ENCODE results near the gene MXRA7.

Gene MXRA7

DNA sequence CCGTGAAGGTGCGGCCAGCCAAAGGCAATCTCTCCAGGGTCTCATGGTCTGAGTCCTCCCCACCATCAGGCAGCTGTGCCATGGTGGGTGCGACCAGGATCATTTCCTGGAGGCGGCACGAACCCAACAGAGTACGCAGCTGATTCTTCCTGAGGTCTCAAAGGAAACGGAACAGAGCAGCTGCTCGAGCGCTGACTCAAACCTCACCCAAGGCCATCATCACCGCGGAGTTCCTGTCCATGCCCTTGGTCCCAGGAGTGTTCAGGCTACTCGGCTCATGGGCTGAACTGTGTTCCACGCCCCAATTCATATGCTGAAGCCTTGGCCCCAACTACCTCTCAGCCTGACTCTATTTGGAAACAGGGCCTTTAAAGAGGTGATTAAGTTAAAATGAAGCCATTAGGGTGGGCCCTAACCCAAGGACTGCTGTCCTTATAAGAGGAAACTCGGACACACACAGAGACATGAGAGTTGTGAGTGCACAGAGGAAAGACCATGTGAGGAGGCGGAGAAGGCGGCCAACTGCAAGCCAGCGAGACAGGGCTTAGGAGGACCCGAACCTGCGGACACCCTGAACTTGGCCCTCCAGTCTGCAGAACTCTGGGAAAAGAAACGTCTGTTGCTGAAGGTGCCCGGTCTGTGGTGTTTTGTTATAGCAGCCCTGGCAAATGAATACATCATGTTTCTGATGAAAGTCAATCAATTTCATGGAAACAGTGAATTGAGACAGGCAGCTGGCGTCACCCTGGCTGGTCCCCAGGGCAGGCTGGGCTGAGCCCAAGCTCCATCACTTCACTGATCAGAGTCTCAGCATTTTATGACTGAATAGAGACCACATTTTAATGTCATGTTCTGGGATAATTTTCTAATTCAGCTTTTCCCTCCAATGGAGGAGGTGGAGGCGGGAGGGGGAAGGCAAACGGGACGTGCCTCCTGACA, 13.7 kb downstream of the MXRA7 start:
- no peak for DNase-seq (ENCODE audit: low read depth in 2 of 2)

DNA sequence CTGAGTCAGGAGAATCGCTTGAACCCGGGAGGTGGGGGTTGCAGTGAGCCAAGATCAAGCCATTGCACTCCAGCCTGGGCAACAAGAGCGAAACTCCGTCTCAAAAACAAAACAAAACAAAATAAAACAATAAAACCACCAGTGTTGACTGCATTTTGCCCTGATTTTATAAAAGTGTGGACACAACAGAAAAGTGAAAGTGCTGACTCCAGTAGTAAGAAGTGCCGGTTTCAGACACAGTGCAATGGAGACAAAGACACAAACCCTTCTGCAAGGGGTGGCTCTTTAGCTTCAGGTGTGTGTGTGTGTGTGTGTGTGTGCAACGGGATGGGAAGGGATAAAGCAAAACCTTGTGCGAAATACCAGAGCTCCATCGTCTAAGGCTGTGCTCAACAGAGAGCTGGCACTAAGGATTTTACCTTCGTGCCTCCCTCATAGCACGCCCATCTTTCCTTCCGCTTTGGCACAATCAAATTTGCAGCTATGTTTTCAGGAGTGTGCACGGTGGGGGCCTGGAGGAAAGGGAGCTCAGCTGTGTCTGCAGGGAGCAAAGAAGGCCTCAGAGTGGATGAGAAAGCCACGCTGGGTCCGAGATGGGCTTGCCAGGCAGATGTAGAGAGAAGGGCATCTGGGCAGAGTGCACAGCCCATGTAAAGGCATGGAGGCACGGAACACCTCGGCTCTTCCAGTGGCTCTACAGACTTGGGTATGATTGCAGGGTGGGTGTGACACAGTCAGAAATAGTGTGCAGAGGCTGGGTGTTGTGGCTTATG, 15.5 kb downstream of the MXRA7 start:
- no peak for DNase-seq (ENCODE audit: low read depth in 2 of 2)

DNA sequence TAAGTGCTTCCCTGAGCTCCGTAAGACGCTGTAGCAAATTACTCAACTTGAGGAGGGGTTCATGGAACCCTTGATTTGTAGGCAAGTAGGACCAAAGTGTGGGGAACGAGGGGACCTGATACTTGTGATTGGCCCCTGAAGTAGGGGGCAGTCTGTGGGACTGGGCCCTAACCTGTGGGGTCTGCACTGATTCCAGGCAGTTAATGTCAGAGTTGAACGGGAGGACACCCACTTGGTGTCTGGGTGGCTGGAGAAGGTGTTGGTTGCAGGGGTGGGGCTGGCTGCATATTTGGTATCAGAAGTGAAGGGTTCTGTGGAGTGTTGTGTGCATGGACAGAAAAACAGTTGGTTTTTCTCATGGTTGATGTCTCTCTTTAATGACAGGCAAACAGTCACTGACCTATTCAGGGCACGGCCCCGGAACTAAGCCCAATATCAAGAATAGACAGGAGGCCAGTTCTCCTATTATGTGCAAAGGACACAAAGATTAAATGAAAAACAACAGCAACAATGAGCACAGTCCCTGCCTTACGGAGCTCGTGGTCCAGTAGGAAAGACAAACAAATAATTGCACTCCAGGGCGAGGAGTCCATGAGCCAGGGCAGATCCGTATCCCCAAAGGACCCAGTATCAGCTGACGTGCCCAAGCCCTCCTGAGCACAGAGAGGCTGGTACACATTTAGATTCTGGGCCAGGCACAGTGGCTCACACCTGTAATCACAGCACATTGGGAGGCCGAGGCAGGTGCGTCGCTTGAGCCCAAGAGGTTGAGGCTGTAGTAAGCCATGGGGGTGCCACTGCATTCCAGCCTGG, 19.2 kb downstream of the MXRA7 start:
- DNase-seq (ENCODE audit: low read depth in 2 of 2) = no peak

DNA sequence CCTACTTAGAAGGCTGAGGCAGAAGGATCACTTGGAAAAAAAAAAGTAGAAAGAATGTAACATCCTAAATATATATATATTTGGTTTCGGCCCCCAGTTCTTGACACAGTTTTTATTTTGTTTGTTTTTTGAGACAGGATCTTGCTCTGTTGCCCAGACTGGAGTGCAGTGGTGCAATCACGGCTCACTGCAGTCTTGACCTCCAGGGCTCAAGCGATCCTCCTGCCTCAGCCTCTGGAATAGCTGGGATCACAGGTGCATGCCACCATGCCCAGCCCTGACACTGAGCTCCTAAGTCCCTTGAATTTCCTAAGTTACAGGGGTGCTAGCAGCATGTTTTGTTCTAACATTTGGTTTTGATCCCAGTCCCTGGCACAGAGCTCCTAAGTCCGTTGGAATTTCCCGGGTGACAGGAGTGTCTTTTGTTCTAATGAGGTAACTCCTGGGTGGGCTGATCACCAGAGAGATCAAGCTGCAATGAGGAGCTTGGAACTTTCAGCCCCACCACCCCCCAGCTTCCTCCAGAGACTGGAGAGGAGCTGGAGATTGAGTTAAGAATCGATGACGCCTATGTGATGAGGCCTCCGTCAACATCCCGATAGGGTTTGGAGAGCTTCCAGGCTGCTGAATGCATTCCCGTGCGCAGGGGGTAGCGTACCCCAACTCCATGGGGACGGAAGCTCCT, 20.0 kb downstream of the MXRA7 start:
- no peak for DNase-seq (ENCODE audit: low read depth in 2 of 2)

DNA sequence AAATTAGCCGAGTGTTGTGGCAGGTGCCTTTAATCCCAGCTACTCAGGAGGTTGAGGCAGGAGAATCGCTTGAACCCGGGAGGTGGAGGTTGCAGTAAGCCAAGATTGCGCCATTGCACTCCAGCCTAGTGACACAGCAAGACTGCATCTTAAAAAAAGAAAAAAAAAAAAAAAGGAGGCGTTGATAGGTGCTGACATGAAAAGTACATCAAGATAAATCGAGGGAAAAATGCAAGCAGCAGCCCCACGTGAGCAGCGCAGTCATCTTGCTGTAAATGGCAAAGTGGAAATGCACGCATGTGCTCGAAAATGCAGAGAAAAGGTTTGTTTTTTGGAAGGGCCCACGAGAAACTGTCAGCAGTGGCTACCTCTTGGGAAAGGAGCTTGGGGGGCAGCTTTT, 20.9 kb downstream of the MXRA7 start:
- no peak for DNase-seq (ENCODE audit: low read depth in 2 of 2)

DNA sequence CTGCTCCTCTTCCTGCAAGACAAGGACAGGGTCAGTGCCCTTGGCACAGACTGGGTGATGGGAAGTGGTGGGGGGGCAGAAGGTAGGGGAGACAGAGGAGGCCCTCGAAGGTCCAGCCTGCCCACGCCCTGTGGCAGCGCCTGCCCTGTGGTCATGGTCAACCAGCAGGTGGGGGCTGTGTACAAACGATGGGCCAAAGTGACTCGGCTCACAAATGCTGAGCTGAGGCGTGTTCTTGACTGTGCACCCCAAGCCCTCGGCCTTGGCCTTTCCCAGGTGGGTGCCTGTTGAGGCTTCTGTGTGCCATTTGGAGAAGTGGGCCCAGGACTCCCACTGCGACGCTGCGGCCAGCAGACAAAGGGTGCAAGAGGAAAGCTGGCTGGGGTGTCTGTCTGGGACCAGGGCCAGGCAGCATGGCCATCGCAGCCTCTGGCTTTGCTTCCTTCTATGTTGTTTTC, 22.6 kb downstream of the MXRA7 start:
- DNase-seq (ENCODE audit: low read depth in 2 of 2) = no peak

DNA sequence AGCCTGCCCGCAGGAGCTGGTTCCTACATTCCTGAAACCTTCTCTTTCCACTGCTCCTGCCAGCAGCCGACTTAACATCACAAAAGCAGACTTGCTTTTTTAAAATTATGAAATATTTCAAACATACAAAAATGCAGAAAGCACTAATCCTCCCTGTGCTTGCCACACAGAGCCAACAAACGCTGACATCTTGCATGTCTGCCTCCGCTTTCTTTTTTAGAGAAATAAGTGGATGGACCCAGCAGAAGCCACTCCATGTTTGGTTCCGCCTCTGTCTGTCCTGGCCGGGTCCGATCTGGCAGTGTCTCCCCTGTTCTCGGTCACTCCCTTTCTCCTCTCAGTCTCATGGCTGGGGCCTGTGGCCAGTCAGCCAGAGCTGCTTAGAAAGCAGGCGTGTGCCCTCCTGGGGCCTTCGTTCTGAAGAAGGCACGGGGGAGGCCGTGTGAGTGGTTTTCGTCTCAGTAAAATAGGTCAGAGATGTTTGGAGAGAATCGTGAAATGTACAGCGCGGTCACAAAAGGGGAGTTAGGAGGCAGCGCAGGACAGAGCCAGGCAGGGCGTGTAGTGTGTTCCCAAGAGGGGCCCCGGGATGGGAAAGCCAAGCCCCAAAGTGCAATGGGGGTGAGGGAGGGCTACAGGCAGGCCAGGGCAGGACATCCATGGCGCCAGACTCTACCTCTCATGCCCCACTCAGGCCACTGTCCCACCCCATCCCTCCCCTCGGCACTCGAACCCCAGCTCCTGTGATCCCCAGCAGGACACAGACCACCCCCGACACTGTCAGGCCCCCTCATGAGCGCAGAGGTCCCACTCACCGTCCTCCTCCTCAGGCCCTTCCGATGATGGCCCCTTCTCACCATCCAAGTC, 23.2 kb downstream of the MXRA7 start:
- DNase-seq (ENCODE audit: low read depth in 2 of 2) = no peak

DNA sequence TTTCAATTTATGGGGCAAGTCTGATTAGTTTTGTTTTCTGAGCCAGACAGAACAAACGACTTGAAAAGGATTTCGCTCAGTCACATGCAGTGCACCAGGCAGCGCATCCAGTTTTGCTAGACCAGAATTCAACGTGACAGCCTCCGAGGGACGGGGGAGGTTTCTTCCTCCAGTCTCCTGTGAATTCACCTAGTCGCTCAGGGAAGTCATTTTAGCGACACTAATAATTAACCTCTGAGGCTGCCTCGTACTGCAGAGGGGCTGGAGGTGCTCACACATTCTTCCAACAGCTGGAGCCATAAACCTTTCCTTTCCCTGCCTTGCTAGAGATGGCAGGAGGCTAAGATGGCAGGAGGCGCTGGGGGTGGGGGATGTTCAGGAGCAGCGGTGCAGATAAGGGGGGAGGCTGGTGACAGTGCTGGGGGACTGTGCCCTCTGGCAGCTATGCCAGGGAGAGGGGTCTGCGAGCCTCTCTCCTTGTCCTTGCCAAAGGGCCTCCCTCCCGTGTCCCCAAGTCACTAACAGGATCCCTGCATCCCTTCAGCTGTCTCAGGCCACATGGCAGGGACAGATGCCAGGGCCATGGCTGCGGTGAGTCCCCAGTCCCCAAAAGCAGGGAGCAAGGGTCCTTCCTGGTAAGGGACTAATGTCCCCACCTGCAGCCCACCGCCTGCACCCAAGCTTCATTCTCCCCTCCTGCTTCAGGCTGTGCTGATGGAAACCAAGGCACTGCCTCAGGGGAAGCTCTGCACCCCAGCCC, 24.0 kb downstream of the MXRA7 start:
- no peak for DNase-seq (ENCODE audit: low read depth in 2 of 2)

DNA sequence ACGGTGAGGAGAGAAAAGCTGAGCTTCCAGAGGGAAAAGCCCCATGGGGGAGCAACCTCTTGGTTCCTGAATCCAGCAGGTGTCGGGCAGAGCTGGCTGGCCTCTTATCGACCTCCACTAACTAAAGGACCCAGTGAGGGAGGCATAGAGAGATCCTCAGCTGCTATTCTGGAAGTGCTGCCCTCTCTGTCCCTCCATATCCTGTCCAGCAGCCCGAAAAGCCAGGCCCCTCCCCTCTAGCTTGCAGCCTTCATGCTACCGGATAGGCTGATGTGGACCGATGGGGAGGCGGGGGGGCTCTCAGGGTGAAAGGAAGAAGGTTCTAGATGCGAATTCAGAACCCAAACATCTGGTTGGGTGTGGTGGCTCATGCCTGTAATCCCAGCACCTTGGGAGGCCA, 24.9 kb downstream of the MXRA7 start:
- no peak for DNase-seq (ENCODE audit: low read depth in 2 of 2)

DNA sequence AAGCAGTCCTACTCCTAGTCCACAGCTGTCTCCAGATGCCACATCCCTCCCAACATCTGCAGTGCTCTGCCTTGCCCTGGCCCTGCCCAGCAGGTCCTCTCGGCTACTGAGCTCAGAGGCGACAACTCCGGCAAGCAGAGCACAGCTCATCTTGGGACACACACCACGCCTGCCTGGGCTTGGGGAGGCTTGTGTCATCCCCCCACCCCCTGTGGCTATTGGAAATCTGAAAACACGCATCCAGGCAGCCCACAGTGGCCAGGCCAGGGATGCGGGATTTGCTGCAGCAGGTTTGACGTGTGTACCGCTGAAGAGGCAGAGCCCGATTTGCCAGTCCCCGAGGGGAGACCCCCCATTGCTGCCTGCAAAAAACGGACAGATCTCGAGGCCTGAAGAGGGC, 25.4 kb downstream of the MXRA7 start:
- no peak for DNase-seq (ENCODE audit: low read depth in 2 of 2)

DNA sequence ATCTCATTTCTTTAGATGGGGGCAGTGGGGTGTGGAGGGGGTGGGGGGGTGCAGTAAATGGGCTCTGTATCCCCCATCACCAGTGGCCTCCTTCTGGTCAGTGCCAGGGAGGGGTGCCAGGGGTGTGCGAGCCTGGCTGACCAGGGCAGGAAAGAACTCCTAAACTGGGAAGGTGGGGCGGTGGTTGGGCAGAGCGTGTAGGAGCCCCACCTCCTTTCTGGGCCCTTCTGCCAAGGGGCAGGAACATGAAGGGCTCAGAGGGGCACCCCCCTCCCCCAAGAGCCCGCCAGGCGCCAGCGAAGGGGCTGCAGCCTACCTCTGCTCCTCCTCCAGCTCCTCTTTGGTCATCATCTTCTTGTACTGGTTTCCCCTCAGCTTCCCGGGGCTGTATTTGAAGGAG, 26.0 kb downstream of the MXRA7 start:
- no peak for DNase-seq (ENCODE audit: low read depth in 2 of 2)

DNA sequence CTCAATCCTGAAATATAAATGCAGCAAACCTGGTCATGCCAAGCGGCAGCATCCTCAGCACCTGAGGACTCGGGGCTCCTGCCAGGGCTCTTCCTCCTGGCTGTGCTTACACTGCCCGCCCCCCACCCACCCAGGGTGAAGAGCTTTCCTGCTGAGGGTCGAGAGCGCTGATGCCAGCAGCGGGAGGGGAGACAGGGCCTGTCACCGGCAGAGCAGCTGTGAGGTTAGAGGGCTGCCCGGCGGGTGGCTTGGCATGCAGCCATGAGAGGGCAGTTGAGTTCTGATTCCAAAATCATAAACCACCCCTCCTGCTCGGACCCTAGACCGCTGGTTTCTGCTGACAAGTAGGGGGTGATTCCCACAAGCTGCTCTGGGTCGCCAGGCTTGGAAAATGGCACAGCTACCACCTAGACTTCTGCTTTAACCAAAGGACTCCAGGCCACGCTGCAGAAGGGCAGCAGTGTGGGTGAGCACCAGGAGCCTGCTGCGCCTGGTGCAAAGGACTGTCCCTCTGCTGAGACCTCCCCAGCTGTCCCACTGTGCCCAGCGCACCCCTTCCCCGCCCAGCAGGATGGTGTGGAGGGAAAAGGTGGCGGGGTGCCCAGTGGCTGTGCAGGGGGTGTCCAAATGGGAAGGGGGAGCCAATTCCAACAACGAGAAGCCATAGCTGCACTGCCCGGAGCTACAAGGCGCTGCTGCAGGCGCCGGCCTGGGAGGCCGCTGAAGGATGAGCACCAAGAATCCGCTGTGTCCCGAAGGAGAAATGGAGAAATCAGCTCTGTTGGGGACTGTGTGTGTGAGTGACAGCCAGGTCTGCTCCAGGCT, 26.6 kb downstream of the MXRA7 start:
- no peak for DNase-seq (ENCODE audit: low read depth in 2 of 2)

DNA sequence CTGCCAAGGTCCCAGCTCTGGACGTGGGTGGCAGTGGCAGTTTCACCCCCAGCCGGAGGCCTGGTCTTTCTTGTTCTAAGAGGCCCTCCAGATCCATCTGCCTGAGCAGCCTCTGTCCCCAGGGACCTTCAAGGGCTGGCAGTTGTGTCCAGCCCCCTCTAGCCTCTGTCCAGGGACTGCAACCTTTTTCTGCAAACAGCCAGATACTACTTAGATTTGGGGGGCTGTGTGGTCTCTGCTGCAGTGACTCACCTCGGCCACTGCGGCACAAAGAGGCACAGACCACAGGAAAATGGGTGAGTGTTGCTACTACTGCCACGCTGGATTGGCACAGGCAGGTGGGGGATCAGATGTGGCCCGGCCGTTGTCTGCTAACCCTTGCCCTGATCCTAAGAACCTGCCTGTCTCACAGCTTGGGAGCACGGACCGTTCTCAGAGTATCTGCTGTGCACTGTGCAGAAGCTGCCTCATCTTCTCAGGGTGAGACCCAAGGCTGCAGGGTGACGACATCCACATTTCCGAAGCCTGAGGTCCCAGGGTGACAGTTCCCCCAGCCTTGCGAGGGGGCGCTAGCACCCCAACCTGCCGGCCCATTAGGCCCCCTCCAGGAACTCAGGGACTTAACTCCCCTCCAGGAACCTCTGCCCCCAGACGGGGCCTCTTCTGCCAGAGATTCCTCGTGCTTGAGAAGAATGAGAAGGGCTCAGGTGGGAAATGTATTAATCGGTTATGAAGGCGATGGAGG, 27.6 kb downstream of the MXRA7 start:
- DNase-seq (ENCODE audit: low read depth in 2 of 2) = no peak

DNA sequence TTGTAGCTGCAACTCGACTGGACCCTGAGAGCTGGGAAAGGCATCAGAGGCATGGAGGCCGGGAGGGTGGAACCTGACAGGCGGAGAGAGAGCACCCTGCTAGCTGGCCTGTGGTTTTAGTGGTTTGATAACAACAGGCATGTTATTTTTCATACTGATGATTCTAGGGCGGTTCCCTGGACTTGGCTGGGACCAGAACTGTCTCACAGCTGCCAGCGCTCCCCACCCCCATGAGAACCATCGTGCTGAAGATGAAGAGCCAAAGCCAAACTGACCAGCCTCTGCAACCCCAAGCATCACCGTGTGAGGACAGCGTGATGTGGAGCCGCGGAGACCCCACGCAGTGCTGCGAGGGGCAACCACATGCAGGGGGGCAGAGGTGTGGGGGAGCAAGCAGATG, 28.5 kb downstream of the MXRA7 start:
- DNase-seq (ENCODE audit: low read depth in 2 of 2) = no peak

DNA sequence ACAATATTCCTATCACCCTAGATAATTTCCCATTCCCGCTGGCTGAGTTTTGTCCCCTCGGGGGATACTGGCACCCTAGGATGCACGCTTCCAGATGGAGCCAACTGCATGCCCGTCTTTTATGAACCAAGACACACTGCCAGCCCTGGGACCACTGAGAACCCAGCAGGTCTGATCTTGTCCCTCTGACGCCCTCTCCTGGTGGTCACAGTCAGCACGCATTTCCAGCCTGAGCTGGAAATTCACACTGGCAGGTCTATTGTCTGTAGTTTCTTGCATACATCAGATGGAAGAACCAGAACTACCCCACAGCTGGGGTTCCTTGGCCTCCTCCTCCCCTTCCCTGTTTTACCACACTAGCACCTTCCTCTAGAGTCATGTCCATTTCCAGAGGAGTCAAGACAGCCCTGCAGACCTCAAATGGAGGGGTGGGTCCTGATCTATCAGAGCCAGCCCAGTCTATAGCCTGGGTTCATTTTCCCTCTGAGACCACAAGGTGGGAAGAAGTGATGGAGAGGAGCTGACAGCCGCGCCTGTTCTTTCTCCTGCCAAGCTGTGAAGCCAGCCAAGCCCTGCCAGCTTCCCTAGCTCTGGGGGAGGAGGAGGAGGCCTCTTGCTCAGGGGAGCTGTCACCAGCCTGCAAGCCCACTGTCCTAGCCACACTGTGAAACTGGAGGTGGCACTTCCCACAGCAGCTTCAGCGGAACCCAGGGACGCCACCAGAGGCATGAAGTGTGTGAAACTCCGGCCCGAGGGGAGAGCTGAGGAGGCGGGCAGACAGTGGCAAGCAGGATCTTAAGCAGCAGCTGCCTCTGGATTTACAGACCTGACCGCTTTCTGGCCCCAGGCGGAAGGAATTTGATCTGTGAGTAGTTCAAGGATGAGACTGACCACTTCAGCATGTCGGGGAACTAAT, 29.3 kb downstream of the MXRA7 start:
- peak; percentile 31 to 46 for DNase-seq (ENCODE audit: low read depth in 2 of 2)

DNA sequence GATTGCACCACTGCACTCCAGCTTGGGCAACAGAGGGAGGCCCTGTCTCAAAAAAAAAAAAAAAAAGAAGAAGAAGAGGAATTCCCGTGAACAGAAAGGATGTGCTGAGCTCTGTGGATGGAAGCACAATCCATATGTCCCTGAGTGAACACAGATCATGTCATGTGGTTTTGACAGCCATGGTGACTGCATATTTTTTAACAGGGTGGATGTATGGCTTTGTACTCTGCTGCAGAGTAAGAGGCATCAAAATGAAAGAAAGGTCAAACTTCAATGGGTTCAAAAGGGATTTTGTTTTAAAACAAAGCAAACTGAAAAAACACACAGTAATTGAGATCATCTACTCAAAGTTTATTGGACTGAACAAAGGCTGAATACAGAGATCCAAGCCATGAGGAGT, 31.5 kb downstream of the MXRA7 start:
- no peak for DNase-seq (ENCODE audit: low read depth in 2 of 2)

DNA sequence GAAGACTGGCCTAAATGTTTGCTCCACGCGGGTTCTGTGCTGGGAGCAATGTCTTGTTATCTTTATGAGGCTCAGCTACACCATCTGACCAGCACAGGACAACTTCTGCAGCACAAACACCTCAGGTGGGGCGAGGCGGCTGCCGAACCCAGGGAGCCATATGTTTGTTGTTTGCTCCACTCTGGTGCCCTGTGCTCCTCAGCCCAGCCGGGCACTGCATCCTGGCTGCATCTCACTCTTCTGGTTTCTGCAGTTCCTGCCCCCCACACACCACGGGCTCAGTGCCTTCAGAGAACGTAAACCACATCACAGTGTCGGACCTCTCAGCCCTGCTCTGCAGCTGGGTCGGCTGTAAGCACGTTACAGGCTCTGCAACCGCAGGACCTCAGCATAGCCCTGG, 32.4 kb downstream of the MXRA7 start:
- no peak for DNase-seq (ENCODE audit: low read depth in 2 of 2)

Data from stimulated activated CD4-positive, alpha-beta T cell treated with anti-CD3 and anti-CD28 coated beads, Interleukin-1b, Interleukin-23, amount 100 ng/mL, for 1 hour (primary cell).